ENCODE measurements around the gene SNCB. TPM values are rescaled to one million over a fixed set of nuclear protein-coding genes. Genes with fewer than 3 reads are reported as not detected.
A peak's percentile ranks its signal among the peaks of the same experiment; 100 is the strongest.

SNCB gene
- total and polyA plus RNA-seq, 2 of the 8 experiments (the other 6 are each of a cell fraction or from before 2014, with no cell fraction given), result 4.2 to 5.9 TPM

DNA sequence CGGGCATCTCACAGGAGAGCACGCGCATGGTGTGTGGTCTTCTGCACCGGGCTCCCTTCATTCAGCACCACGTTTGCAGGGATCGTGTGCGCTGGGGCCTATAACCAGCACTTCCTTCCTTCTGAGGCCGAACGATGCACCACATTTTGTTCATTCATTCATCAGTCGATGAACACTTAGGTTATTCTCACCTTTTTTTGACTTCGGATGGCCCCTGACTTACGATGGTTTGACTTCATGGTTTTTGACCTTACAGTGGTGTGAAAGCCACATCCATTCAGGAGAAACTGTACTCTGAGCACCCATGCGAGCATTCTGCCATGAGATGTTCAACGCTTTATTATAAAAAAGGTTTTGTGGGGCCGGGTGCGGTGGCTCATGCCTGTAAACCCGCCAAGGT is 44.5 kb upstream of the SNCB start:
- Histone ChIP-seq H3K79me1 (ENCODE audit: low read depth, low read length) (no peaks in the 10 kb centered on the region), H3K4me3 (ENCODE audit: extremely low read depth in 1 of 4, insufficient read depth in 2 of 4, low read depth in 3 of 4, low read length in 4 of 4) (no peak overlapping the region), H3K4me1 (replicated peaks in 1 of 4; ENCODE audit: control insufficient read depth in 3 of 4, insufficient read depth in 4 of 4, low read length in 3 of 4) (peaks cover 0 to 21% (median 8%) of the 10 kb centered on the region in 4 experiments; a peak in 6 of 7 replicates), H3K4ac (replicated peaks; ENCODE audit: insufficient read length, low read depth, low read length) (no peak overlapping the region), H2BK5ac (ENCODE audit: low read depth, low read length) (no peak overlapping the region), H3K27ac (ENCODE audit: low read depth, low read length) (no peak overlapping the region), H2BK120ac (replicated peaks; ENCODE audit: low read depth, low read length) (no peak overlapping the region), H3K27me3 (replicated peaks in 1 of 4; ENCODE audit: control insufficient read depth in 3 of 4, extremely low read depth in 1 of 4, insufficient read depth in 3 of 4, low read length in 3 of 4) (peaks cover 0 to 10% (median 8%) of the 10 kb centered on the region in 4 experiments; a peak in 6 of 7 replicates), H3K18ac (ENCODE audit: extremely low read depth, low read length) (no peak overlapping the region; the same call in 1 of the 2 replicates), H2AK5ac (ENCODE audit: low read depth, low read length) (no peak overlapping the region), H3K36me3 (ENCODE audit: control insufficient read depth in 2 of 4, insufficient read depth in 4 of 4, low read length in 3 of 4) (no peaks in the 10 kb centered on the region), H4K5ac (ENCODE audit: insufficient read length, low read depth, low read length) (no peak overlapping the region), H3K14ac (ENCODE audit: insufficient read length) (no peak overlapping the region), H4K91ac (replicated peaks; ENCODE audit: insufficient read length, low read length) (no peak overlapping the region), H3K9ac (replicated peaks in 1 of 4; ENCODE audit: extremely low read depth in 1 of 4, low read depth in 3 of 4, low read length in 3 of 4) (no peak overlapping the region), H2BK20ac (ENCODE audit: low read length) (no peak overlapping the region), H4K8ac (ENCODE audit: extremely low read depth, insufficient read depth, low read length) (no peak overlapping the region), H3K23me2 (ENCODE audit: low read depth, low read length) (peaks cover under 1% of the 10 kb centered on the region; the same call in 1 of the 2 replicates), H4K20me1 (replicated peaks in 1 of 2; ENCODE audit: control insufficient read depth in 1 of 2, insufficient read depth in 2 of 2, low read length in 2 of 2) (no peaks in the 10 kb centered on the region), H3K56ac (replicated peaks; ENCODE audit: insufficient read length, low read depth, low read length) (no peak overlapping the region), H3K23ac (ENCODE audit: insufficient read length) (no peak overlapping the region), H3K79me2 (ENCODE audit: control insufficient read depth in 1 of 2, insufficient read depth in 2 of 2, low read length in 2 of 2) (no peaks in the 10 kb centered on the region), H2BK15ac (ENCODE audit: low read length) (peak overlapping the region; percentile 2; the same call in 1 of the 2 replicates), H2AFZ (ENCODE audit: low read length) (no peak overlapping the region), H2BK12ac (ENCODE audit: low read depth, low read length) (no peak overlapping the region), H3K4me2 (ENCODE audit: insufficient read depth in 1 of 2, low read depth in 2 of 2, low read length in 2 of 2) (no peak overlapping the region), H3K9me3 (ENCODE audit: insufficient read depth in 2 of 2, low read depth in 1 of 2, low read length in 1 of 2) (no peaks in the 10 kb centered on the region)
- CTCF ChIA-PET (ENCODE audit: partially characterized antibody), result interaction anchor here (0.6 to 35.1 kb wide), 8 partner anchors 8 to 205 kb away, joined by 3 to 859 read pairs (median 4); no protein-coding TSS in a partner anchor
- POLR2A ChIA-PET (ENCODE audit: partially characterized antibody), result interaction anchor here (0.9 kb wide), 1 partner anchor 9 kb away, joined by 4 read pairs; no protein-coding TSS in a partner anchor
- WGBS, 2 experiments (ENCODE audit: extremely low coverage in 1 of 2, insufficient coverage in 1 of 2, insufficient read length in 1 of 2, insufficient replicate concordance in 2 of 2, low coverage in 1 of 2, low lambda C conversion rate in 2 of 2, missing lambda C conversion rate in 1 of 2), result 92% methylated on average over 17 of the region's 17 CpGs; no CpG with 5 or more reads in 1 of the 2 experiments
- DNase-seq (ENCODE audit: low read depth in 1 of 2, low spot score in 2 of 2) (no peak), FAIRE-seq (no peak)
- TF ChIP-seq SRF (IDR thresholded peaks at IDR 0.05; ENCODE audit: low read depth, low read length) (no peak), CTBP2 (IDR thresholded peaks at IDR 0.05; ENCODE audit: borderline replicate concordance, insufficient read depth, insufficient read length, low read length) (no peak), BCL11A (IDR thresholded peaks at IDR 0.05; ENCODE audit: low read depth in 2 of 2, low read length in 2 of 2) (no peak), SIN3A (conservative IDR thresholded peaks at IDR 0.05 in 1 of 2, IDR thresholded peaks at IDR 0.05 in 1 of 2; ENCODE audit: low read depth in 1 of 2, low read length in 2 of 2) (no peak), EGR1 (IDR thresholded peaks at IDR 0.05; ENCODE audit: borderline replicate concordance, low read depth, low read length) (no peak), KDM1A (IDR thresholded peaks at IDR 0.05; ENCODE audit: borderline replicate concordance, low read length) (no peak), NANOG (IDR thresholded peaks at IDR 0.05; ENCODE audit: insufficient read depth, low read depth, low read length, poor library complexity, severe bottlenecking) (no peak), EP300 (IDR thresholded peaks at IDR 0.05; ENCODE audit: borderline replicate concordance in 1 of 2, low read depth in 2 of 2, low read length in 2 of 2) (no peak), SIX5 (IDR thresholded peaks at IDR 0.05; ENCODE audit: low read depth, low read length) (no peak), PHF8 (conservative IDR thresholded peaks at IDR 0.05; ENCODE audit: low read depth, low read length) (no peak), ZNF274 (IDR thresholded peaks at IDR 0.05; ENCODE audit: borderline replicate concordance, extremely low read depth, low read length) (no peak)
- TF ChIP-seq, protein P1, sequence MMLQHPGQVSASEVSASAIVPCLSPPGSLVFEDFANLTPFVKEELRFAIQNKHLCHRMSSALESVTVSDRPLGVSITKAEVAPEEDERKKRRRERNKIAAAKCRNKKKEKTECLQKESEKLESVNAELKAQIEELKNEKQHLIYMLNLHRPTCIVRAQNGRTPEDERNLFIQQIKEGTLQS (IDR thresholded peaks at IDR 0.05; ENCODE audit: insufficient read depth, low read depth, low read length), result no peak
